T-cell (primary cell): ENCODE data around the gene CENPK. TPM values are rescaled to one million over a fixed set of nuclear protein-coding genes. Genes with fewer than 3 reads are reported as not detected.

Source experiments
- ATAC-seq, 4 experiments: fragments of 200-7000 bp in 3 of 4; fragments of 150-1000 bp in 1 of 4; cut with Tn5 transposase; replicated peaks in 1 of 4; 1 replicate in 3 of 4; 2 replicates in 1 of 4; pipeline ENCODE4 v1.10.0; 2021; ENCODE audit warnings: moderate library complexity in 3 of 4, mild to moderate bottlenecking in 2 of 4, moderate number of reproducible peaks in 1 of 4
- CTCF ChIA-PET, 2 donors: fragments of 300-600 bp; sonication (Branson Sonifier 250); formaldehyde crosslinking; loops; one replicate each; lab custom pipeline; 2022; ENCODE audit warnings: antibody characterized with exemption in 2 of 2; lab: Charles Lee
- POLR2A ChIA-PET, 2 donors: fragments of 300-600 bp; sonication (Branson Sonifier 250); formaldehyde crosslinking; loops; one replicate each; lab custom pipeline; 2022; ENCODE audit warnings: antibody characterized with exemption in 2 of 2; lab: Charles Lee
- DNase-seq, 35 experiments: peaks; one replicate each; pipeline versions ENCODE4 v3.0.0 to v3.0.0-alpha.2; 2013 to 2023
- H3K27ac ChIP-seq: one replicate; pipeline ENCODE4 v1.5.1; 2013; ENCODE audit warnings: low read length
- H3K27me3 ChIP-seq, 2 experiments: replicated peaks in 1 of 2; 1 replicate in 1 of 2; 2 replicates in 1 of 2; pipeline versions ENCODE4 v1.6.1 to v1.7.0; 2013; ENCODE audit warnings: low read length in 1 of 2, mixed read lengths in 1 of 2; ENCODE audit not compliant: control insufficient read depth in 2 of 2, insufficient read depth in 2 of 2; ENCODE audit errors: extremely low read depth in 1 of 2
- H3K36me3 ChIP-seq, 2 donors: 1 replicate in 1 of 2; 2 replicates in 1 of 2; pipeline versions ENCODE4 v1.6.1 to v1.7.0; 2013; ENCODE audit warnings: low read length in 1 of 2; ENCODE audit not compliant: control insufficient read depth in 2 of 2, insufficient read depth in 1 of 2; ENCODE audit errors: extremely low read depth in 1 of 2
- H3K4me1 ChIP-seq, 2 experiments: 1 replicate in 1 of 2; 2 replicates in 1 of 2; pipeline versions ENCODE4 v1.6.1 to v1.7.0; 2013; ENCODE audit warnings: low read length in 2 of 2, mixed read lengths in 1 of 2; ENCODE audit not compliant: insufficient read depth in 2 of 2, control insufficient read depth in 1 of 2; ENCODE audit errors: extremely low read depth in 1 of 2
- H3K4me3 ChIP-seq, 2 donors: 1 replicate in 1 of 2; 2 replicates in 1 of 2; pipeline versions ENCODE4 v1.5.1 to v1.7.0; 2013; ENCODE audit warnings: mild to moderate bottlenecking in 2 of 2, low read length in 1 of 2, moderate library complexity in 1 of 2; ENCODE audit not compliant: control insufficient read depth in 1 of 2; ENCODE audit errors: extremely low read depth in 1 of 2
- H3K9me3 ChIP-seq: 2 replicates; pipeline ENCODE4 v1.7.0; 2013
- H3K27ac Mint-ChIP-seq, 2 donors: one replicate each; pipeline ENCODE4 v1.8.0; 2020 to 2021; ENCODE audit warnings: mild to moderate bottlenecking in 2 of 2, mixed read lengths in 2 of 2
- H3K27me3 Mint-ChIP-seq, 2 donors: one replicate each; pipeline ENCODE4 v1.8.0; 2021 to 2022; ENCODE audit warnings: mixed read lengths in 2 of 2
- H3K36me3 Mint-ChIP-seq: one replicate; pipeline ENCODE4 v1.8.0; 2021; ENCODE audit warnings: mixed read lengths
- H3K4me1 Mint-ChIP-seq, 3 donors: one replicate each; pipeline ENCODE4 v1.8.0; 2020 to 2022; ENCODE audit warnings: mixed read lengths in 3 of 3, mild to moderate bottlenecking in 1 of 3
- H3K4me3 Mint-ChIP-seq, 3 donors: one replicate each; pipeline ENCODE4 v1.8.0; 2020 to 2022; ENCODE audit warnings: mild to moderate bottlenecking in 3 of 3, mixed read lengths in 3 of 3, moderate library complexity in 3 of 3
- H3K9me3 Mint-ChIP-seq, 3 donors: one replicate each; pipeline ENCODE4 v1.8.0; 2020 to 2022; ENCODE audit warnings: mixed read lengths in 3 of 3
- WGBS: methylation state at CpG from one replicate; pipeline ENCODE4 v1.1.5; 2013; ENCODE audit warnings: missing lambda C conversion rate; ENCODE audit not compliant: insufficient coverage; 5-methylcytosine and 5-hydroxymethylcytosine counted together
- total RNA-seq, 35 experiments: library from RNA in 6 of 35; stranded (reverse) in 6 of 35; fragments of 120-200 nt in 1 of 35; gene quantifications; one replicate each; pipeline versions ENCODE4 v1.2.1 to v1.2.4 and lab custom pipeline; 2013 to 2026

Gene CENPK
- total RNA-seq, 5 donors from 2014 or later (not counting 1 experiment from before 2014, with no cell fraction given), result 12.4 to 85.4 (median 50.5) TPM

GRCh38 chr5:65555287-65555686 lies 7.7 kb downstream of the CENPK start:
- Histone ChIP-seq H3K4me1 (no peaks in the 10 kb centered on the region), H3K27me3 (no peaks in the 10 kb centered on the region), H3K36me3 (peaks cover 3 to 47% of the 10 kb centered on the region in 2 donors), H3K27ac (no peak overlapping the region), H3K9me3 (no peaks in the 10 kb centered on the region), H3K4me3 (no peak overlapping the region)
- DNase-seq (no peak), ATAC-seq (no peak)
- Mint-ChIP-seq H3K27me3 (no peaks in the 10 kb centered on the region), H3K4me3 (no peak overlapping the region), H3K9me3 (no peaks in the 10 kb centered on the region), H3K36me3 (peaks cover 25% of the 10 kb centered on the region), H3K27ac (no peak overlapping the region), H3K4me1 (peaks cover 0 to 52% (median 45%) of the 10 kb centered on the region in 3 donors)
- ChIA-PET POLR2A (no interaction called here), CTCF (no interaction called here)

GRCh38 chr5:65553941-65554340 lies 9.0 kb downstream of the CENPK start:
- POLR2A ChIA-PET, result interaction anchor here in 1 of 2 donors (0.6 kb wide), 1 partner anchor 9 kb away, joined by 5 read pairs; the partner anchor contains the start of gene CENPK

GRCh38 chr5:65548281-65548680 lies 14.7 kb downstream of the CENPK start:
- H3K4me3 Mint-ChIP-seq, result no peak overlapping the region
- POLR2A ChIA-PET, result no interaction called here
- ATAC-seq (no peak), DNase-seq (no peak)
- Histone ChIP-seq H3K9me3 (no peaks in the 10 kb centered on the region), H3K27me3 (no peaks in the 10 kb centered on the region), H3K27ac (no peak overlapping the region), H3K36me3 (peaks cover 0 to 30% of the 10 kb centered on the region in 2 donors), H3K4me1 (no peaks in the 10 kb centered on the region), H3K4me3 (no peak overlapping the region)
- H3K36me3 Mint-ChIP-seq, result peaks cover 34% of the 10 kb centered on the region
- CTCF ChIA-PET, result no interaction called here
- H3K9me3 Mint-ChIP-seq, result no peaks in the 10 kb centered on the region
- H3K4me1 Mint-ChIP-seq, result peaks cover 0 to 11% (median 9%) of the 10 kb centered on the region in 3 donors
- 50% methylated on average over 5 of the region's 7 CpGs for WGBS
- no peak overlapping the region for H3K27ac Mint-ChIP-seq
- no peaks in the 10 kb centered on the region for H3K27me3 Mint-ChIP-seq

More at GRCh38 chr5:65553941-65554340, 9.0 kb downstream of the CENPK start:
- no peak overlapping the region for H3K4me3 ChIP-seq
- Mint-ChIP-seq H3K36me3 (peaks cover 33% of the 10 kb centered on the region), H3K4me1 (peaks cover 0 to 47% (median 44%) of the 10 kb centered on the region in 3 donors), H3K27ac (no peak overlapping the region), H3K4me3 (no peak overlapping the region), H3K27me3 (no peaks in the 10 kb centered on the region), H3K9me3 (no peaks in the 10 kb centered on the region)
- H3K27me3 ChIP-seq, result no peaks in the 10 kb centered on the region
- CTCF ChIA-PET, result no interaction called here
- no peaks in the 10 kb centered on the region for H3K4me1 ChIP-seq
- WGBS, result 100% methylated on average over 3 of the region's 5 CpGs
- H3K36me3 ChIP-seq, result peaks cover 3 to 60% of the 10 kb centered on the region in 2 donors
- no peak for DNase-seq
- H3K27ac ChIP-seq, result no peak overlapping the region
- no peak for ATAC-seq
- no peaks in the 10 kb centered on the region for H3K9me3 ChIP-seq

GRCh38 chr5:65546141-65546540 lies 16.8 kb downstream of the CENPK start:
- peaks cover 0 to 6% (median 5%) of the 10 kb centered on the region in 3 donors for H3K4me1 Mint-ChIP-seq
- Histone ChIP-seq H3K36me3 (peaks cover 0 to 37% of the 10 kb centered on the region in 2 donors), H3K9me3 (no peaks in the 10 kb centered on the region), H3K27ac (no peak overlapping the region), H3K4me1 (no peaks in the 10 kb centered on the region), H3K4me3 (no peak overlapping the region), H3K27me3 (no peaks in the 10 kb centered on the region)
- peaks cover 45% of the 10 kb centered on the region for H3K36me3 Mint-ChIP-seq
- DNase-seq (no peak), ATAC-seq (no peak)
- H3K4me3 Mint-ChIP-seq, result no peak overlapping the region
- H3K9me3 Mint-ChIP-seq, result no peaks in the 10 kb centered on the region
- POLR2A ChIA-PET, result interaction anchor here in 1 of 2 donors (1.0 kb wide), 1 partner anchor 78 kb away, joined by 8 read pairs; the partner anchor contains the start of gene TRIM23
- H3K27ac Mint-ChIP-seq, result no peak overlapping the region
- H3K27me3 Mint-ChIP-seq, result no peaks in the 10 kb centered on the region
- WGBS, result 100% methylated on average over 1 of the region's 5 CpGs
- CTCF ChIA-PET, result no interaction called here

DNA sequence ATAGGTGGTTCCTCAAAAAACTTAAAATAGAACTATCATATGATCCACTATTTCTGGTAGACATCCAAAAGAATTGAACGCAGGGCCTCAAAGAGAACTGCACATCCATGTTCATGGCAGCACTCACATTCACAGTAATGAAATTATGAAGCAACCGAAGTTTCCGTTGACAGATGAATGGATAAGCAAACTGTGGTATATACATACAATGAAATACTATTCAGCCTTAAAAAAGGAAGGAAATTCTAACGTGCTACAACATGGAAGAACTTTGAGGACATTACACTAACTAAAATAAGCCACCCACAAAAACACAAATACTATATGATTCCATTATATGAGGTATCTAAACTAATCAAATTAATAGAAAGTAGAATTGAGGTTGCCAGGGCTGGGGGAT lies 18.5 kb downstream of the CENPK start:
- DNase-seq (no peak), ATAC-seq (no peak)
- Histone ChIP-seq H3K36me3 (peaks cover 3 to 40% of the 10 kb centered on the region in 2 donors), H3K9me3 (no peaks in the 10 kb centered on the region), H3K4me3 (no peak overlapping the region), H3K27ac (no peak overlapping the region), H3K27me3 (no peaks in the 10 kb centered on the region), H3K4me1 (no peaks in the 10 kb centered on the region)
- H3K27me3 Mint-ChIP-seq, result no peaks in the 10 kb centered on the region
- ChIA-PET CTCF (no interaction called here), POLR2A (interaction anchor here in 1 of 2 donors (0.6 kb wide), 1 partner anchor 77 kb away, joined by 4 read pairs; no protein-coding TSS in a partner anchor)
- H3K4me3 Mint-ChIP-seq, result no peak overlapping the region
- no peaks in the 10 kb centered on the region for H3K9me3 Mint-ChIP-seq
- peaks cover 39% of the 10 kb centered on the region for H3K36me3 Mint-ChIP-seq
- H3K4me1 Mint-ChIP-seq, result peaks cover 0 to 5% (median 1%) of the 10 kb centered on the region in 3 donors
- WGBS, result no CpG with 5 or more reads among the region's 4 CpGs
- no peak overlapping the region for H3K27ac Mint-ChIP-seq

DNA sequence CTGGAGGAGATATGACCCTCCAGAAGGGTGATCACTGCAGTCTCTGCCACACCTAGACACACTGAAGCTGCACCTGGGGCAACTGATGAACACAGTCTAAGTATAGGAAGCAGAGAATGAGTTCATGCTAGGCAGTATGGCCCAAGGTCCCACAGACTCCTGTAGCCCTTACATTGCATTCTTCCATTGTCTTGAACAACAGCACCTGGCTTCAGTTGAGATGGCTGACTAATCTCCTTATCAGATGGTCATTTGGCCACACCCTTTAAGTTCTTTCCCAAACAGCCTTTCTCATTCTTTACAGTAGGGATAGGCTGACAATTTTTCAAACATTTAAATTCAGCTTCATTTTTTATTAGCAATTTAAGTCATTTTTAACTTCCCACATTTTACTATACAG lies 23.1 kb downstream of the CENPK start:
- H3K36me3 ChIP-seq, result peaks cover 11 to 29% of the 10 kb centered on the region in 2 donors
- H3K4me3 ChIP-seq, result no peak overlapping the region
- ATAC-seq, result no peak
- H3K4me1 Mint-ChIP-seq, result peaks cover 0 to 2% (median 0%) of the 10 kb centered on the region in 3 donors
- H3K9me3 Mint-ChIP-seq, result no peaks in the 10 kb centered on the region
- no peak overlapping the region for H3K27ac ChIP-seq
- no peak overlapping the region for H3K4me3 Mint-ChIP-seq
- ChIA-PET CTCF (no interaction called here), POLR2A (interaction anchor here in 1 of 2 donors (0.6 kb wide), 1 partner anchor 92 kb away, joined by 3 read pairs; no protein-coding TSS in a partner anchor)
- H3K36me3 Mint-ChIP-seq, result peaks cover 36% of the 10 kb centered on the region
- no peak overlapping the region for H3K27ac Mint-ChIP-seq
- DNase-seq, result no peak
- no peaks in the 10 kb centered on the region for H3K4me1 ChIP-seq
- H3K27me3 ChIP-seq, result no peaks in the 10 kb centered on the region
- H3K27me3 Mint-ChIP-seq, result no peaks in the 10 kb centered on the region
- no peaks in the 10 kb centered on the region for H3K9me3 ChIP-seq
